ENCODE results near the gene CSRNP3. TPM values are rescaled to one million over a fixed set of nuclear protein-coding genes. Genes with fewer than 3 reads are reported as not detected.

The CSRNP3 gene
- total RNA-seq, 1 experiment from 2014 or later = not detected

DNA sequence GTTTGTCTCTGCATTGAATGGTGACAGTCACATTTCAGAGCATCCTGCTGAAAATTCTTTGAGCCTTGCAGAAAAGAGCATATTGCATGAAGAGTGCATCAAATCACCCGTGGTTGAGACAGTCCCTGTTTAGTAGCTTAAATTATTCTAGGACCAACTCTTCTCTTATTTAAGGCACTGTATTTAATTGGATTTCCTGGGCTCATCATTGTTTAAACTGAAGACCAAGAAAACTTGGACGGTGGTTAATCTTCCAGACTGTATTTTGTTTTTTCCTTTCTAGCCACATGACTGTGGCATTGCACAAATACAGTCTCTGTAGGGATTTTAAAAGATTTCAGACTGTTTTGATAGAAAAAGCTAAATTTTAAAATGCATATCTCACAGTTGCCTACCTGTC is 210.1 kb downstream of the CSRNP3 start:
- intact Hi-C loops (cut with micrococcal nuclease; ENCODE audit: unreplicated experiment) = no loop called here
- CTCF ChIA-PET = no interaction called here
- Histone ChIP-seq H3K36me3 (ENCODE audit: control insufficient read depth, insufficient read depth, low read length) (no peaks in the 10 kb centered on the region), H3K27ac (ENCODE audit: low read length) (no peak overlapping the region), H3K4me3 (ENCODE audit: low read depth in 2 of 2, low read length in 2 of 2) (no peak overlapping the region), H3K27me3 (ENCODE audit: control insufficient read depth, insufficient read depth, low read length) (no peaks in the 10 kb centered on the region), H3K4me1 (ENCODE audit: control insufficient read depth, insufficient read depth, low read length) (no peaks in the 10 kb centered on the region), H3K9me3 (ENCODE audit: control insufficient read depth, insufficient read depth, low read depth, low read length) (no peaks in the 10 kb centered on the region)
- ATAC-seq = no peak
- POLR2A ChIA-PET = no interaction called here
- TF ChIP-seq POLR2AphosphoS5 (IDR thresholded peaks at IDR 0.05; ENCODE audit: low read depth, low read length) (no peak), SIN3A (IDR thresholded peaks at IDR 0.05; ENCODE audit: borderline replicate concordance, insufficient read depth, low read depth, low read length) (no peak), CTCF (IDR thresholded peaks at IDR 0.05) (no peak), TCF7L2 (IDR thresholded peaks at IDR 0.05; ENCODE audit: low read depth, low read length) (no peak), REST (IDR thresholded peaks at IDR 0.05; ENCODE audit: insufficient read depth in 1 of 2, low read depth in 2 of 2, low read length in 1 of 2) (no peak)
- no peak for DNase-seq (ENCODE audit: low read depth, low spot score)
- BruUV-seq (replicated peaks) = no TSS peak
- in situ Hi-C loops (cut with HindIII; ENCODE audit: low pct_unique_long_range_greater_than_20kb, low sequenced_read_pairs) = no loop called here

DNA sequence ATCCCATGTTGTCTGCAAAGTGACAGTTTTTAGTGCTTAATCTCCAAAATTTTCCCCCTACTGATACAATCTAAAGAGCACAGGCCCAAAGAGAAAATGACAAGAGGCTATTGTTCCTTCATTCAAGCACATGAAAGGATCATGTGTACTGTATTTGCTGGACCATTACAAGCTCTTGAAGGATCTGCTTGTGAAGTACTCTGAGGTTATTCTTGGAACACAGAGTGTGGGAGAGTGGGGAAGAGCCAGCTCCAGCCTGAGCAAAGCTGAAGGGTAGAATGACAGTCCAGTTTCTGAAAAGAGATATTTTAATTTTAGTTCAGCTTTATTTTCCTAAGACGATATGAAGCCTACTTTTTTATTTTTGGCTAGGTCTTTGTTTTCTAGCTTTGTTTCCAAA is 212.3 kb downstream of the CSRNP3 start:
- ChIA-PET POLR2A (no interaction called here), CTCF (no interaction called here)
- in situ Hi-C loops (cut with HindIII; ENCODE audit: low pct_unique_long_range_greater_than_20kb, low sequenced_read_pairs) = no loop called here
- no peak overlapping the region for H3K4me3 ChIP-seq (ENCODE audit: low read depth in 2 of 2, low read length in 2 of 2)
- TF ChIP-seq SIN3A (IDR thresholded peaks at IDR 0.05; ENCODE audit: borderline replicate concordance, insufficient read depth, low read depth, low read length) (no peak), CTCF (IDR thresholded peaks at IDR 0.05) (no peak), TCF7L2 (IDR thresholded peaks at IDR 0.05; ENCODE audit: low read depth, low read length) (no peak), REST (IDR thresholded peaks at IDR 0.05; ENCODE audit: insufficient read depth in 1 of 2, low read depth in 2 of 2, low read length in 1 of 2) (no peak), POLR2AphosphoS5 (IDR thresholded peaks at IDR 0.05; ENCODE audit: low read depth, low read length) (no peak)
- H3K36me3 ChIP-seq (ENCODE audit: control insufficient read depth, insufficient read depth, low read length) = no peaks in the 10 kb centered on the region
- no peak overlapping the region for H3K27ac ChIP-seq (ENCODE audit: low read length)
- intact Hi-C loops (cut with micrococcal nuclease; ENCODE audit: unreplicated experiment) = no loop called here
- H3K4me1 ChIP-seq (ENCODE audit: control insufficient read depth, insufficient read depth, low read length) = no peaks in the 10 kb centered on the region
- ATAC-seq (no peak), DNase-seq (ENCODE audit: low read depth, low spot score) (no peak)
- no TSS peak for BruUV-seq (replicated peaks)
- H3K27me3 ChIP-seq (ENCODE audit: control insufficient read depth, insufficient read depth, low read length) = no peaks in the 10 kb centered on the region
- H3K9me3 ChIP-seq (ENCODE audit: control insufficient read depth, insufficient read depth, low read depth, low read length) = no peaks in the 10 kb centered on the region

Data from Panc1 (cell line).